HL-60/S4 treated with phorbol 12-myristate 13-acetate at 8.2 ng/mL for 4 days and 3 days (cell line): Measurements from ENCODE around the gene PXN.
"Not testable (repeated sequence)": the region's sequence is repeated elsewhere in the genome, so short reads cannot be mapped to it uniquely, and the experiment has no call there.

Source experiments
- in situ Hi-C: fragments of 300-500 bp; cut with MboI; formaldehyde crosslinking; loops from 2 replicates; pipeline ENCODE4 v1.15.0; 2022; ENCODE audit warnings: low sequenced_read_pairs

PXN gene

GRCh38 chr12:120262852-120263747 is 2.4 kb downstream of the PXN start:
- in situ Hi-C loops, result no loop called here

- in situ Hi-C loops, result no loop called here
Measured at GRCh38 chr12:120261951-120262851, 3.3 kb downstream of the PXN start.

GRCh38 chr12:120260607-120261006 is 4.9 kb downstream of the PXN start:
- in situ Hi-C loops, result no loop called here

GRCh38 chr12:120259418-120260202 is 5.9 kb downstream of the PXN start:
- in situ Hi-C loops, result no loop called here

GRCh38 chr12:120258323-120258896 is 7.1 kb downstream of the PXN start:
- in situ Hi-C loops, result no loop called here

GRCh38 chr12:120257041-120257821 is 8.3 kb downstream of the PXN start:
- in situ Hi-C loops, result no loop called here

GRCh38 chr12:120254809-120255208 is 10.7 kb downstream of the PXN start:
- in situ Hi-C loops, result no loop called here

- in situ Hi-C loops, result not testable (repeated sequence)
Measured at GRCh38 chr12:120253313-120253712, 12.2 kb downstream of the PXN start.

GRCh38 chr12:120252071-120252906 is 13.2 kb downstream of the PXN start:
- in situ Hi-C loops, result no loop called here

GRCh38 chr12:120251364-120252070 is 14.0 kb downstream of the PXN start:
- in situ Hi-C loops, result not testable (repeated sequence)

GRCh38 chr12:120249875-120250795 is 15.4 kb downstream of the PXN start:
- in situ Hi-C loops, result no loop called here

GRCh38 chr12:120249266-120249874 is 16.2 kb downstream of the PXN start:
- in situ Hi-C loops, result no loop called here

GRCh38 chr12:120247621-120248030 is 17.9 kb downstream of the PXN start:
- in situ Hi-C loops, result no loop called here

GRCh38 chr12:120247183-120247582 is 18.3 kb downstream of the PXN start:
- in situ Hi-C loops, result no loop called here

GRCh38 chr12:120246705-120247104 is 18.8 kb downstream of the PXN start:
- in situ Hi-C loops, result not testable (repeated sequence)

- in situ Hi-C loops, result no loop called here
Measured at GRCh38 chr12:120242971-120243699, 22.4 kb downstream of the PXN start.
